ENCODE data around the gene TRPV5. TPM values are rescaled to one million over a fixed set of nuclear protein-coding genes. Genes with fewer than 3 reads are reported as not detected.

The TRPV5 gene
- total RNA-seq, 3 donors from 2014 or later (not counting 1 experiment from before 2014, with no cell fraction given), result not detected

- DNase-seq (no peak), ATAC-seq (no peak)
- whole genome bisulfite sequencing (ENCODE audit: insufficient coverage), result 68% methylated on average over 3 of the region's 3 CpGs
- Mint-ChIP-seq H3K4me3 (no peak overlapping the region), H3K27me3 (ENCODE audit: low read depth in 2 of 2) (peaks cover 19% of the 10 kb centered on the region in 2 donors), H3K36me3 (peaks cover 12% of the 10 kb centered on the region), H3K9me3 (peaks cover 10 to 19% of the 10 kb centered on the region in 2 donors), H3K27ac (no peak overlapping the region), H3K4me1 (no peaks in the 10 kb centered on the region)
- TF ChIP-seq CTCF (IDR thresholded peaks at IDR 0.05), result no peak
- H3K4me3 ChIP-seq (ENCODE audit: low read length), result no peak overlapping the region
- H3K36me3 ChIP-seq (ENCODE audit: control insufficient read depth, insufficient read depth, low read length), result no peaks in the 10 kb centered on the region
- H3K9me3 ChIP-seq (ENCODE audit: control insufficient read depth, insufficient read depth, low read length), result peaks cover 10% of the 10 kb centered on the region
- no peaks in the 10 kb centered on the region for H3K27me3 ChIP-seq (ENCODE audit: control insufficient read depth, insufficient read depth, low read length)
- intact Hi-C loops (cut with micrococcal nuclease), result no loop called here
- H3K4me1 ChIP-seq (ENCODE audit: control insufficient read depth, insufficient read depth, low read length), result no peaks in the 10 kb centered on the region
- H3K27ac ChIP-seq (ENCODE audit: low read length), result no peak overlapping the region
These were observed 23.5 kb upstream of the TRPV5 start for GRCh38 chr7:142956951-142957623.

- DNase-seq, result no peak
- Histone ChIP-seq H3K36me3 (ENCODE audit: control insufficient read depth, insufficient read depth, low read length) (no peaks in the 10 kb centered on the region), H3K9me3 (ENCODE audit: control insufficient read depth, insufficient read depth, low read length) (peaks cover 10% of the 10 kb centered on the region), H3K4me3 (ENCODE audit: low read length) (no peak overlapping the region), H3K4me1 (ENCODE audit: control insufficient read depth, insufficient read depth, low read length) (no peaks in the 10 kb centered on the region), H3K27me3 (ENCODE audit: control insufficient read depth, insufficient read depth, low read length) (no peaks in the 10 kb centered on the region), H3K27ac (ENCODE audit: low read length) (no peak overlapping the region)
- Mint-ChIP-seq H3K9me3 (peaks cover 10 to 19% of the 10 kb centered on the region in 2 donors), H3K4me3 (no peak overlapping the region), H3K4me1 (no peaks in the 10 kb centered on the region), H3K36me3 (peaks cover 12% of the 10 kb centered on the region), H3K27ac (no peak overlapping the region), H3K27me3 (ENCODE audit: low read depth in 2 of 2) (peaks cover 16 to 18% of the 10 kb centered on the region in 2 donors)
- intact Hi-C loops (cut with micrococcal nuclease), result no loop called here
- no peak for TF ChIP-seq CTCF (IDR thresholded peaks at IDR 0.05)
- ATAC-seq, result no peak
These were observed 21.2 kb upstream of the TRPV5 start for GRCh38 chr7:142954680-142955268.

- H3K27ac Mint-ChIP-seq, result no peak overlapping the region
- H3K9me3 Mint-ChIP-seq, result peaks cover 2 to 8% of the 10 kb centered on the region in 2 donors
- no peaks in the 10 kb centered on the region for H3K36me3 Mint-ChIP-seq
- peaks cover 10% of the 10 kb centered on the region for H3K9me3 ChIP-seq (ENCODE audit: control insufficient read depth, insufficient read depth, low read length)
- DNase-seq (no peak), ATAC-seq (no peak)
- H3K4me1 Mint-ChIP-seq, result no peaks in the 10 kb centered on the region
- no peaks in the 10 kb centered on the region for H3K36me3 ChIP-seq (ENCODE audit: control insufficient read depth, insufficient read depth, low read length)
- H3K4me1 ChIP-seq (ENCODE audit: control insufficient read depth, insufficient read depth, low read length), result no peaks in the 10 kb centered on the region
- peaks cover 10 to 23% of the 10 kb centered on the region in 2 donors for H3K27me3 Mint-ChIP-seq (ENCODE audit: low read depth in 2 of 2)
- no peak overlapping the region for H3K4me3 Mint-ChIP-seq
- no peak for TF ChIP-seq CTCF (IDR thresholded peaks at IDR 0.05)
- intact Hi-C loops (cut with micrococcal nuclease), result no loop called here
- H3K4me3 ChIP-seq (ENCODE audit: low read length), result no peak overlapping the region
- H3K27me3 ChIP-seq (ENCODE audit: control insufficient read depth, insufficient read depth, low read length), result no peaks in the 10 kb centered on the region
- no peak overlapping the region for H3K27ac ChIP-seq (ENCODE audit: low read length)
These were observed 16.7 kb upstream of the TRPV5 start for GRCh38 chr7:142950235-142950634.

GRCh38 chr7:142948603-142949002, 15.1 kb upstream of the TRPV5 start:
- Histone ChIP-seq H3K9me3 (ENCODE audit: control insufficient read depth, insufficient read depth, low read length) (no peaks in the 10 kb centered on the region), H3K4me3 (ENCODE audit: low read length) (no peak overlapping the region), H3K36me3 (ENCODE audit: control insufficient read depth, insufficient read depth, low read length) (no peaks in the 10 kb centered on the region), H3K4me1 (ENCODE audit: control insufficient read depth, insufficient read depth, low read length) (no peaks in the 10 kb centered on the region), H3K27me3 (ENCODE audit: control insufficient read depth, insufficient read depth, low read length) (no peaks in the 10 kb centered on the region), H3K27ac (ENCODE audit: low read length) (no peak overlapping the region)
- ATAC-seq (no peak), DNase-seq (no peak)
- Mint-ChIP-seq H3K27me3 (ENCODE audit: low read depth in 2 of 2) (peaks cover 10 to 31% of the 10 kb centered on the region in 2 donors), H3K4me1 (no peaks in the 10 kb centered on the region), H3K36me3 (no peaks in the 10 kb centered on the region), H3K4me3 (no peak overlapping the region), H3K27ac (no peak overlapping the region), H3K9me3 (peaks cover 0 to 2% of the 10 kb centered on the region in 2 donors)
- intact Hi-C loops (cut with micrococcal nuclease), result no loop called here
- WGBS (ENCODE audit: insufficient coverage), result 95% methylated on average over 4 of the region's 4 CpGs
- TF ChIP-seq CTCF (IDR thresholded peaks at IDR 0.05), result no peak

Data from natural killer cell (primary cell).